ENCODE results near the gene ELF5. TPM values are rescaled to one million over a fixed set of nuclear protein-coding genes. Genes with fewer than 3 reads are reported as not detected.
A peak's percentile ranks its signal among the peaks of the same experiment; 100 is the strongest.

ELF5 gene
- 10 to 100 TPM; 24.4 to 40.4 (median 28.4) TPM for polyA plus RNA-seq (ENCODE audit: insufficient read depth in 1 of 5, insufficient read length in 5 of 5, low replicate concordance in 1 of 5)
- long read RNA-seq, donor 1, transcript ELF5-201 (7 exons, 2,321 nt): major isoform, 7 of 10 reads
- long read RNA-seq, donor 1, partial matches to known transcripts: 0 of 10 reads
- long read RNA-seq, donor 1, other reads (novel, unspliced or antisense): 0 of 10 reads
- long read RNA-seq, donor 2, partial matches to known transcripts: 0 of 1 reads
- long read RNA-seq, donor 2, other reads (novel, unspliced or antisense): 0 of 1 reads
- long read RNA-seq, donor 3, partial matches to known transcripts: 0 of 4 reads
- long read RNA-seq, donor 3, other reads (novel, unspliced or antisense): 0 of 4 reads
- long read RNA-seq, donor 4, partial matches to known transcripts: 0 of 3 reads
- long read RNA-seq, donor 4, other reads (novel, unspliced or antisense): 0 of 3 reads
- long read RNA-seq, donor 5, partial matches to known transcripts: 0 of 5 reads
- long read RNA-seq, donor 5, other reads (novel, unspliced or antisense): 0 of 5 reads
- long read RNA-seq, donor 6, partial matches to known transcripts: 0 of 4 reads
- long read RNA-seq, donor 6, other reads (novel, unspliced or antisense): 0 of 4 reads
- long read RNA-seq, donor 7, partial matches to known transcripts: 37 of 44 reads
- long read RNA-seq, donor 7, other reads (novel, unspliced or antisense): 0 of 44 reads
- long read RNA-seq, donor 8: 0 reads

GRCh38 chr11:34513682-34514449, at the start of gene ELF5:
Gene ELF5 (minus strand): TSS chr11:34513794. CDS start chr11:34505749, 8,045 bp downstream.
- peak in 1 of 2 donors; percentile 48 for DNase-seq

GRCh38 chr11:34562976-34563375, 49.4 kb upstream of the ELF5 start:
- DNase-seq: no peak

DNA sequence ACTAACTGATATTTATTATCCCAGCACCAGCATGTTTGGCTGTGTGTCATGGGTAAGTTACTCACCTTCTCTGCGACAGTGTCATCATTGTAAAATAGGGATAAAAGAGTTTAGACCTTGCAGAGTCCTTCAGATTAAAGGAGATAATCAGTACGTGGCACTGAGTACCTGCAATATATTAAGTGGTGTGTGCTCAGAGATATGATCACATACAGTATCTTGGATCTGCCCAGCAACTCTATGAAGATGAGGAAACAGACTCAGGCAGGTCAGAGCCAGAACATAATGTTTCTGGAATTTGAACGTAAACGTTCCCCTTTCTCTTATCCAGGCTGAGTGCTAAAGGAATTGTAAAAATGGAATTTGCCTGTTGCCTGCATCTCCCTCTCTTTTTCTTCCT, 46.9 kb upstream of the ELF5 start:
- no peak for DNase-seq

GRCh38 chr11:34558673-34559072, 45.1 kb upstream of the ELF5 start:
- DNase-seq: no peak

- DNase-seq: no peak
Observed at GRCh38 chr11:34558211-34558610, 44.6 kb upstream of the ELF5 start.

DNA sequence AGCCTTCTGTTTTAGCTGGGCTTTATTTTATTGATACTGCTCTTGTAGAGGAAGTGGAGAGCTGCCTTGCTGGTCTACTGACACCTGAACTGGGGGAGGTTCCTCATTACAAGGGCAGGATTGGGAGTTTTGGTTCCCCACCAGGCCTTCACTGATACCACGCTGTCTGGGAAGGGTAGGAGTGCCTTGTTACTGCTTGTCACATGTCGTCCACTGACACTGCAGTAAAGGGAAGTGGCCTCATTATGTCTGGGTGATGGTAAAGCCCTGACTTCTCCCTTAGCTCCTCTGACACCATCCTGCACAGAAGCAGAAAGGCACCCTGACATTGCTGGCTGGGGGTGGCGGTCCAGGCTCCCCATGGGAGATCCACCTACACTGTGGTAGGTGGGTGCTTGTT, 38.7 kb upstream of the ELF5 start:
- DNase-seq: no peak

- no peak for DNase-seq
Observed at GRCh38 chr11:34549271-34549670, 35.7 kb upstream of the ELF5 start.

DNA sequence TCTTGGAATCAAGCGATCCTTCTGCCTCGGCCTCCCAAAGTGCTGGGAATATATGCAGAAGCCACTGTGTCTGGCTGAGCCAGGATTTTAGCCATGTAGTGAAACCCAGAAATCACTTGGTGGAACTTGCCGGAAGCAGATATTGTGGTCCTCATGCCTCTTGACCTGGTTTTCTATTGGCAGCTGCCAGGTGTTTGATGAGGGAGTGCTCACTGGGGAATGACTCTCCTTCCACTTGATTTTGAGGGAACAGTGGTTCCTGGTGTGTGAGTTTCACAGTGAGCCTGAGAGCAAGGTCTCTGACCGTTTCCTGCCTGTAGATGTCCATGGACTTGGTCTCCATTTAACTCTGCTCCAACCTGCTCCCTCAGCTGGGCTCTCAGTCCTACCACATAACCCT, 34.7 kb upstream of the ELF5 start:
- DNase-seq: no peak

GRCh38 chr11:34546511-34547209, 33.1 kb upstream of the ELF5 start:
- DNase-seq: no peak

- no peak for DNase-seq
Observed at GRCh38 chr11:34542089-34542488, 28.5 kb upstream of the ELF5 start.

GRCh38 chr11:34540870-34541269, 27.3 kb upstream of the ELF5 start:
- no peak for DNase-seq

GRCh38 chr11:34537636-34538035, 24.0 kb upstream of the ELF5 start:
- DNase-seq: no peak

GRCh38 chr11:34536056-34536455, 22.5 kb upstream of the ELF5 start:
- DNase-seq: no peak

- DNase-seq: no peak
Observed at GRCh38 chr11:34534826-34535225, 21.2 kb upstream of the ELF5 start.

DNA sequence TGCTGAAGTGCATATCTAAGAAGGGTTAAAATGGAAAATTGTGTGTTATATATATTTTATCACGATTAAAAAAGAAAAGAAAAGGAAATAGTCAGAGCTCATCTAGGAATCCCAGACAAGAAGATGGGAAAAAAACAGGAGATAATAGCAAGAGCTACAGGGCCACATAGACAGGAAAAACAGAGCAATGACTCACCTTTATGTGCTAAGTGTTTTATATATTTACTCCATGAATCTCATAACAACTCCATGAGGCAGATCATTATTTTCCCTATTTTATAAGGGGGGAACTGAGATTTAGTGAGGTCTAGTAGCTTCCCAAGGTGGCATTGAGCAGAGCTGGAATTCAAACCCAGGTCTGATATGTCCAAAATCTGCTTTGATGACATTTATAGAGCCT, 18.1 kb upstream of the ELF5 start:
- DNase-seq: no peak

- no peak for DNase-seq
Observed at GRCh38 chr11:34530545-34531234, 17.1 kb upstream of the ELF5 start.

- no peak for DNase-seq
Observed at GRCh38 chr11:34529643-34530042, 16.0 kb upstream of the ELF5 start.

DNA sequence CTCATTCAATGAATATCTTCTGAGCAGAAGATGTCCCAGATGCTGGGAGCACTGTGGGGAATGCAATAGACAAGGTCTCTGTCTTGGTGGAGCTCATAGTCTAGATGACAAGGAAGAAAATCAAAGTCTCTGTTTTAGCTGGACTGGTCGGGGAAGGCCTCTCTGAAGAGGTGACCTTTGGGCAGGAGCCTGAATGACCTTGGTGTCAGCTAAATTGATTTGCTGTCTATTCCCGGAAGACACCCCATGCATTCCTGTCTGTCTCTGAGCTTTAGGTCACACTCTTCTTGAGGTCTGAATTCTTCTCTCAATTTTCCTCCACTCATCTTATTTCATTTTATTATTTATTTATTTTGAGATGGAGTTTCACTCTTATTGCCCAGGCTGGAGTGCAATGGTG, 14.5 kb upstream of the ELF5 start:
- no peak for DNase-seq

DNA sequence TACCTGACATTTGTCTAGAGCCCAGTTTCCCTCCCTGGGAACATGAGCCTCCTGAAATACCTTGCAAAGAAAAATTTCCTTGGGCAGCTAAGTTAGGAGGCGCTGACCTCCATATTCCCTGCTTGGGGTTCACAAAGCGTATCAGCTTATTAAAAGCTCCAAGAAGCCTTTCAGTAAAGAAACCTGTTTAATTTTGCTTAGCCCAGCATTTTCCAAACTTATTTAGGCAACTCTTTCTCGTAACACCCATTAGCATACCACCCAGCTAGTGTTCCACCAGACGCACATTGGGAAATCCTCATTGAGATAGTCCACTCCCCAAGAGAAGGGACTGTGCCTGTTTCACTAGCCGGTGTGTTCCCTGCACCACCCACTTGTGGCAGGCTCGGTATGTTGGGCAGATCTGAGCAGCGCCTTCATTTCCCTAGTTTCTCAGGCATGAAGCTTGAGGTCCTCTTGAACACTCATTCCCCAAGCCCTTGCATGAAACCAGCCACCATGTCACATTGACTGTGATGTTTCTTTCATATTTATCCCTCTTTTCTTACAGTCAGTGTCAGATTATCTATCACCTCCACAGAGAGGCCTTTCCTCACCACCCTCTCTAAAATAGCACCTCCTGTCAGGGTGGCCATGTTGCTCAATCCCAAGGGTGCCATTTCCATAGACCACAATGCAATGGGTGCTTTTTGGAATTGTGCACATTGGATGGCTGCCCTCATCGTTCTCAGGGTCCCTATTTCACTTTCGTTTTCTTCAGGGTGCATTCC, 12.5 kb upstream of the ELF5 start:
- DNase-seq: no peak

DNA sequence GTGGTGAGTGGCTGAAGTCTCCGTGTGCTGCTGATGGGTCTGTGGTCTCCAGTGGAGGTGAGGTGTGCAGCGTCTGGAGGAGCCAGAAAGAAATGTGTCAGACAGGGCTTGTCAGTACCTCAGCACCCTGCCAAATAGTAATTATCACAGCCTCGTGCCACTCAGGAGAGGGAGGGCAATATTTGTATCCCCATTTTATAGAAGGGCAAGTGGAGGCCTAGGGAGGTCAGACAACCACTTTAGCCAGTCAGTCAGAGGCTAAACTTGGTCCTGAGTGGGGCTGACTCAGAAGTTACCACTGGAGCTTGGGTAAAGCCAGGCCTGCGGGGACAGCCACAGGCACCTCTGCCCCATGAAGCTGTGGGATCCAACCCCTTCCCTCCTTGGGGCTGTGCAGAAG, 11.5 kb upstream of the ELF5 start:
- DNase-seq: no peak

Data from right lung (tissue), 10 donors.